SH-SY5Y (cell line): ENCODE data around the gene DDX49.

ENCODE experiments used
- GATA2 ChIP-seq: IDR thresholded peaks from 2 replicates; pipeline ENCODE4 v1.6.1; 2011; ENCODE audit warnings: mild to moderate bottlenecking, low read depth, low read length
- GATA3 ChIP-seq: IDR thresholded peaks from 2 replicates; pipeline ENCODE4 v1.6.1; 2011; ENCODE audit warnings: low read depth, mild to moderate bottlenecking, low read length, moderate library complexity

- TF ChIP-seq GATA3 (no peak), GATA2 (no peak)
These were observed 38.0 kb upstream of the DDX49 start for GRCh38 chr19:18881491-18881890.
